ENCODE results near the gene CLEC2B. TPM values are rescaled to one million over a fixed set of nuclear protein-coding genes. Genes with fewer than 3 reads are reported as not detected.

Gene CLEC2B
- total RNA-seq, 2 donors from 2014 or later: 4.1 to 6.0 TPM

DNA sequence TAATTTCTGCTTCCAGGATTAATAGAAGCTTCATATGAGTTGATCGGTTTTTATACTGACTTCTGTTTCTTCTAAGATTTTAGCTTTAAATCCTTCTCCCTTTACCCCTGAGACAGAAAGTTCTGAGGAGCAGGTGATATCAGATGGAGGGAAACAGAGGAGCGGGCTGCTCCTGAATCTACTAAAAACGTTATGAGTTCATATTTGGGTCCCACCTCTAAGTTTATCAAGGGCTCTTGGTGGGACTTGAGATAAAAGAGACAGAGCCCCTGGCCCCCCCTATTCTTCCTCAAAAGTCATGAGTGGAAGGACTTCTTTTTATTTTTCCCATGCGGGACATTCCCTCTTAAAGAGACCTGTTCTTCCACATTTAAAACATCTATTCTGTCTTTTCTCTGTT is 39.2 kb upstream of the CLEC2B start:
- no peak for DNase-seq (ENCODE audit: low spot score)
- TF ChIP-seq POLR2AphosphoS5 (IDR thresholded peaks at IDR 0.05) (no peak), POLR2A (IDR thresholded peaks at IDR 0.05) (no peak)
- TF ChIP-seq, protein P1, sequence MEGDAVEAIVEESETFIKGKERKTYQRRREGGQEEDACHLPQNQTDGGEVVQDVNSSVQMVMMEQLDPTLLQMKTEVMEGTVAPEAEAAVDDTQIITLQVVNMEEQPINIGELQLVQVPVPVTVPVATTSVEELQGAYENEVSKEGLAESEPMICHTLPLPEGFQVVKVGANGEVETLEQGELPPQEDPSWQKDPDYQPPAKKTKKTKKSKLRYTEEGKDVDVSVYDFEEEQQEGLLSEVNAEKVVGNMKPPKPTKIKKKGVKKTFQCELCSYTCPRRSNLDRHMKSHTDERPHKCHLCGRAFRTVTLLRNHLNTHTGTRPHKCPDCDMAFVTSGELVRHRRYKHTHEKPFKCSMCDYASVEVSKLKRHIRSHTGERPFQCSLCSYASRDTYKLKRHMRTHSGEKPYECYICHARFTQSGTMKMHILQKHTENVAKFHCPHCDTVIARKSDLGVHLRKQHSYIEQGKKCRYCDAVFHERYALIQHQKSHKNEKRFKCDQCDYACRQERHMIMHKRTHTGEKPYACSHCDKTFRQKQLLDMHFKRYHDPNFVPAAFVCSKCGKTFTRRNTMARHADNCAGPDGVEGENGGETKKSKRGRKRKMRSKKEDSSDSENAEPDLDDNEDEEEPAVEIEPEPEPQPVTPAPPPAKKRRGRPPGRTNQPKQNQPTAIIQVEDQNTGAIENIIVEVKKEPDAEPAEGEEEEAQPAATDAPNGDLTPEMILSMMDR (IDR thresholded peaks at IDR 0.05): no peak
- Histone ChIP-seq H3K4me1 (replicated peaks) (no peaks in the 10 kb centered on the region), H3K4me3 (no peak overlapping the region), H3K27me3 (replicated peaks; ENCODE audit: insufficient read depth) (no peaks in the 10 kb centered on the region), H3K27ac (no peak overlapping the region), H3K9me3 (no peaks in the 10 kb centered on the region), H3K36me3 (no peaks in the 10 kb centered on the region)
- intact Hi-C loops (cut with DNase I): no loop called here
- WGBS: 89% methylated on average over 4 of the region's 4 CpGs

DNA sequence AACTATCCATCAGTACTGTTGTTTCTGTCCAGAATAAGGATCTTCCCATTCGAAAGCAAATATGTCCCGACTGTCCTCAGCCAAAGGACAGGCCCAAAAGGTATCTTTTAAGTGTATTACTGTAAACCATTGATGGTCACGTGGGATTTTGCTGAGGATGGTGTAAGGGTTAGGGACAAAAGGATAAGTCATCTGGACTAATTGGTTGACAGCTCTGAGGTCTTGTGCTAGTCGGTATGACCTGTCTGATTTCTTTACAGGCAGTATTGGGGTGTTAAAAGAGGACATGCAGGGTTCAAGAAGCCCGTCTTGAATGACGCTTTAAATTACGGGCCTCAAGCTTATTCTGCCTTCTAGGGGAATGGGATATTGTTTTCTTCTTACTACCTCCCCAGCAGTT is 38.6 kb upstream of the CLEC2B start:
- Histone ChIP-seq H3K27me3 (replicated peaks; ENCODE audit: insufficient read depth) (no peaks in the 10 kb centered on the region), H3K36me3 (no peaks in the 10 kb centered on the region), H3K9me3 (no peaks in the 10 kb centered on the region), H3K4me3 (no peak overlapping the region), H3K27ac (no peak overlapping the region), H3K4me1 (replicated peaks) (no peaks in the 10 kb centered on the region)
- no peak for DNase-seq (ENCODE audit: low spot score)
- 96% methylated on average over 7 of the region's 7 CpGs for WGBS
- TF ChIP-seq, protein P1 (IDR thresholded peaks at IDR 0.05): no peak
- TF ChIP-seq POLR2AphosphoS5 (IDR thresholded peaks at IDR 0.05) (no peak), POLR2A (IDR thresholded peaks at IDR 0.05) (no peak)
- intact Hi-C loops (cut with DNase I): no loop called here

DNA sequence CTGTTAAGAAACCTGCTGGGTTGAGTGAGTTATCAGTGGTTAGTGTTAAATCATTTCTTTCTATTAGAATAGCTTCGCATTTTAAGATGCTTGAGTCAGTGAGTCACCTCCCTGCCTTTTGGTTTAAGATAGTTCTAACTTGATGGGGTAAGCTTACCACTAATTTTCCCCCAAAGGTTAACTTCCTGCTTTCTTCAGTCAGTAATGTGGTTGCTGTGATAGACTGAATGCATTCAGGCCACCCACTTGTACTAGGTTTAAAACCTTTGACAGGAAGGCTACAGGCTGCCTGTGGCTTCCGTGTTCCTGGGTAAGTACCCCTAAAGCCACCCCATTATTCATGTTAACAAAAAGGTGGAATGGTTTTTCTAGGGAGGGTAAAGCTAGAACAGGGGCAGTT is 37.7 kb upstream of the CLEC2B start:
- no peaks in the 10 kb centered on the region for H3K36me3 ChIP-seq
- H3K27me3 ChIP-seq (replicated peaks; ENCODE audit: insufficient read depth): no peaks in the 10 kb centered on the region
- intact Hi-C loops (cut with DNase I): no loop called here
- WGBS: 84% methylated on average over 2 of the region's 2 CpGs
- DNase-seq (ENCODE audit: low spot score): no peak
- H3K4me1 ChIP-seq (replicated peaks): no peaks in the 10 kb centered on the region
- H3K9me3 ChIP-seq: no peaks in the 10 kb centered on the region
- no peak overlapping the region for H3K4me3 ChIP-seq
- no peak overlapping the region for H3K27ac ChIP-seq
- no peak for TF ChIP-seq POLR2A (IDR thresholded peaks at IDR 0.05)
- TF ChIP-seq, protein P1 (IDR thresholded peaks at IDR 0.05): no peak
- TF ChIP-seq POLR2AphosphoS5 (IDR thresholded peaks at IDR 0.05): no peak

DNA sequence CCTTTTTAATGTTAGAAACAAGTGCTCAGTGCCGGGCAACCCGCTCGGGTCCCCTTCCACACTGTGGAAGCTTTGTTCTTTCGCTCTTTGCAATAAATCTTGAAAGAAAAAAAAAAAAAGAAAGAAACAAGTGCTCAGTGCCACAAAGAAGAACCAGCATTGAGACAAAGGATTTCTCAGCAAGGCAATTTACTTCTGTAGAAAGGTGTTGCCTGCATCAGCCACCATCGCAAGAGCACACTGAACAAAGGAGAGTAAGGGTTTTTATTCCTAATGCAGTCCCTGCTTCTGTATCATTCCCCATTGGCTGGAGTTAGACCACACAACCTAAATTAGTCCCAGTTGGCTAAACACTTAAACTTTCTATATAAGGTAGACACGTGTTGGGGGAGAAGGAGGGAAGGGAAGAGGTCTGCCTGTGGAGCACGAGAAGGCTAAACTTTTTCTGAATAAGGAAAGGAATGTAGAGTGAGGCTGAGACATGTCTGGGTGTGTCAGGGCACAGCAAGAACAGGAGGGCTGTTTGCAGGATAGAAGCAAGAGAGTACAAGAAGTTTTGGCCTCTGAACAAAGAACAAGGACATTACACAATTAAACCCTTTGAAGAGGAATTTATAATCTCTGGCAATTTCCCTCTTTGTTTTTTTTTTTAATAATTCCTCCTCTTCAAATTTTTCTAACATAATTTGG is 33.5 kb upstream of the CLEC2B start:
- intact Hi-C loops (cut with DNase I): no loop called here
- Histone ChIP-seq H3K4me1 (replicated peaks) (no peaks in the 10 kb centered on the region), H3K27ac (no peak overlapping the region), H3K4me3 (no peak overlapping the region), H3K27me3 (replicated peaks; ENCODE audit: insufficient read depth) (no peaks in the 10 kb centered on the region), H3K36me3 (no peaks in the 10 kb centered on the region), H3K9me3 (no peaks in the 10 kb centered on the region)
- TF ChIP-seq POLR2A (IDR thresholded peaks at IDR 0.05) (no peak), POLR2AphosphoS5 (IDR thresholded peaks at IDR 0.05) (no peak)
- TF ChIP-seq, protein P1 (IDR thresholded peaks at IDR 0.05): no peak
- no peak for DNase-seq (ENCODE audit: low spot score)
- WGBS: 71% methylated on average over 7 of the region's 7 CpGs

DNA sequence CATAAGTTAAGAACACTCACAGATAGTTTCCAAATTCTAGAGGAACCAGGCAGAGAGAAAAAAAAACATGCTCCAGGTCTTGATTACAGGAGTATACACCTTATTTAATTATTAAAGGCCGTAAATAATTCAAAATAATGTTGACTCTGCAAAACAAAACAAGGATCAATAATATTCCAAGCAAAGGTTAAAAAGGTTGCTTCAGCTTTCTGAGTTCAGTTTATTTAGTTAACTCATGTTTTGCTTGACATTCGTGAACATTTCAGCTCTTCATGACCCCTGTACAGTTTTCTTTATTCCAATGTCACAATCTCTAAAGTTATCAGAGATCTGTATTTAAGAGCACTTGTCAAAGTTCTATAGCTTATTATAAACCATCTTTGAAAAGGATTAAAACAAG is 31.8 kb upstream of the CLEC2B start:
- DNase-seq (ENCODE audit: low spot score): no peak
- intact Hi-C loops (cut with DNase I): no loop called here
- 84% methylated on average over 2 of the region's 2 CpGs for WGBS
- no peaks in the 10 kb centered on the region for H3K9me3 ChIP-seq
- no peaks in the 10 kb centered on the region for H3K36me3 ChIP-seq
- no peak overlapping the region for H3K4me3 ChIP-seq
- H3K27me3 ChIP-seq (replicated peaks; ENCODE audit: insufficient read depth): no peaks in the 10 kb centered on the region
- H3K27ac ChIP-seq: no peak overlapping the region
- TF ChIP-seq, protein P1 (IDR thresholded peaks at IDR 0.05): no peak
- no peaks in the 10 kb centered on the region for H3K4me1 ChIP-seq (replicated peaks)
